Natural killer cell (primary cell): ENCODE measurements around the gene MAPK8IP2. TPM values are rescaled to one million over a fixed set of nuclear protein-coding genes. Genes with fewer than 3 reads are reported as not detected.

ENCODE experiments used
- ATAC-seq, 3 donors: fragments of 150-1000 bp in 2 of 3; fragments of 200-7000 bp in 1 of 3; cut with Tn5 transposase; 1 replicate in 1 of 3; 2 replicates in 2 of 3; pipeline ENCODE4 v1.10.0; 2021; ENCODE audit warnings: mild to moderate bottlenecking in 2 of 3, moderate library complexity in 2 of 3
- DNase-seq, 2 donors: peaks; one replicate each; pipeline versions ENCODE4 v3.0.0 to v3.0.0-alpha.2; 2013 to 2021; ENCODE audit warnings: mixed read lengths in 1 of 2
- H3K27ac ChIP-seq: one replicate; pipeline ENCODE4 v1.5.1; 2013; ENCODE audit warnings: mild to moderate bottlenecking, low read length
- H3K27me3 ChIP-seq: one replicate; pipeline ENCODE4 v1.6.1; 2013; ENCODE audit warnings: low read length; ENCODE audit not compliant: control insufficient read depth, insufficient read depth
- H3K36me3 ChIP-seq: one replicate; pipeline ENCODE4 v1.6.1; 2013; ENCODE audit warnings: low read length; ENCODE audit not compliant: control insufficient read depth, insufficient read depth
- H3K4me1 ChIP-seq: one replicate; pipeline ENCODE4 v1.6.1; 2013; ENCODE audit warnings: low read length; ENCODE audit not compliant: control insufficient read depth, insufficient read depth
- H3K4me3 ChIP-seq: one replicate; pipeline ENCODE4 v1.5.1; 2013; ENCODE audit warnings: low read length
- H3K9me3 ChIP-seq: one replicate; pipeline ENCODE4 v1.6.1; 2013; ENCODE audit warnings: low read length; ENCODE audit not compliant: control insufficient read depth, insufficient read depth
- H3K27ac Mint-ChIP-seq, 2 donors: one replicate each; pipeline ENCODE4 v1.8.0; 2022; ENCODE audit warnings: mild to moderate bottlenecking in 2 of 2, mixed read lengths in 2 of 2, moderate library complexity in 1 of 2
- H3K27me3 Mint-ChIP-seq, 2 donors: one replicate each; pipeline ENCODE4 v1.8.0; 2022; ENCODE audit warnings: low read depth in 2 of 2, mixed read lengths in 2 of 2
- H3K36me3 Mint-ChIP-seq: one replicate; pipeline ENCODE4 v1.8.0; 2022; ENCODE audit warnings: mixed read lengths
- H3K4me1 Mint-ChIP-seq, 2 donors: one replicate each; pipeline ENCODE4 v1.8.0; 2022; ENCODE audit warnings: mixed read lengths in 2 of 2
- H3K4me3 Mint-ChIP-seq: one replicate; pipeline ENCODE4 v1.8.0; 2022; ENCODE audit warnings: mild to moderate bottlenecking, moderate library complexity, mixed read lengths
- H3K9me3 Mint-ChIP-seq, 2 donors: one replicate each; pipeline ENCODE4 v1.8.0; 2022; ENCODE audit warnings: mixed read lengths in 2 of 2
- CTCF ChIP-seq: fragments of 200-600 bp; IDR thresholded peaks from one replicate; pipeline ENCODE4 v1.8.0; 2022; ENCODE audit warnings: antibody characterized with exemption
- WGBS: methylation state at CpG from one replicate; pipeline ENCODE4 v1.1.7; 2013; ENCODE audit warnings: missing lambda C conversion rate; ENCODE audit not compliant: insufficient coverage; 5-methylcytosine and 5-hydroxymethylcytosine counted together
- intact Hi-C: fragments of 100-400 bp; cut with micrococcal nuclease; formaldehyde crosslinking; loops from one replicate; pipeline ENCODE4 v1.14.2; 2022
- total RNA-seq, 4 donors: library from RNA; stranded (reverse); fragments of 120-200 nt in 1 of 4; gene quantifications; one replicate each; pipeline versions ENCODE4 v1.2.3 to v1.2.4, GENCODE V29; 2013 to 2022

MAPK8IP2 gene
- total RNA-seq, 3 donors from 2014 or later (not counting 1 experiment from before 2014, with no cell fraction given): 0.14 to 0.26 (median 0.18) TPM

GRCh38 chr22:50605002-50605612 lies 4.5 kb downstream of the MAPK8IP2 start:
- H3K4me3 Mint-ChIP-seq: no peak overlapping the region
- no peak overlapping the region for H3K4me3 ChIP-seq
- no peak overlapping the region for H3K27ac ChIP-seq
- DNase-seq: no peak
- no peak overlapping the region for H3K27ac Mint-ChIP-seq
- no peaks in the 10 kb centered on the region for H3K9me3 ChIP-seq
- no peak for ATAC-seq
- peaks cover 0 to 10% of the 10 kb centered on the region in 2 donors for H3K4me1 Mint-ChIP-seq
- whole genome bisulfite sequencing: 89% methylated on average over 17 of the region's 23 CpGs
- peaks cover 28 to 43% of the 10 kb centered on the region in 2 donors for H3K27me3 Mint-ChIP-seq
- H3K36me3 Mint-ChIP-seq: no peaks in the 10 kb centered on the region
- no peaks in the 10 kb centered on the region for H3K9me3 Mint-ChIP-seq
- H3K4me1 ChIP-seq: peaks cover 4% of the 10 kb centered on the region
- peaks cover 31% of the 10 kb centered on the region for H3K27me3 ChIP-seq
- intact Hi-C loops: no loop called here
- H3K36me3 ChIP-seq: no peaks in the 10 kb centered on the region
- no peak for TF ChIP-seq CTCF

DNA sequence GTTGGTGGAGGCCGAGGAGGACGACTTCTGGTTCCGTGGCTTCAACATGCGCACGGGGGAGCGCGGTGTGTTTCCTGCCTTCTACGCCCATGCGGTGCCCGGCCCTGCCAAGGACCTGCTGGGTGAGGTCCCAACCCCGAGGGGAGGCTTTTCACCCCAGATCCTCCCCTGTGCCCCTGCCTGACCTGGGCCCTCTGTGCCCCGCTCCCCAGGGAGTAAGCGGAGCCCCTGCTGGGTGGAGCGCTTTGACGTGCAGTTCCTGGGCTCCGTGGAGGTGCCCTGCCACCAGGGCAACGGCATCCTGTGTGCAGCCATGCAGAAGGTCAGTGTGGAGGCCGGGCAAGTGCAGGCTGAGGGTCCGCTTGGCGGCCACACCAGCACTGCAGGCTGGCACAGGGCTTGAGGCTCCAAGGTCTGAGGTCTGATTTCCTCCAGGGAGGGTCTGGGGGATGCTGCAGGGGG lies 5.1 kb downstream of the MAPK8IP2 start:
- no peak for ATAC-seq
- H3K27ac ChIP-seq: no peak overlapping the region
- Mint-ChIP-seq H3K27me3 (peaks cover 28 to 43% of the 10 kb centered on the region in 2 donors), H3K4me3 (no peak overlapping the region), H3K36me3 (no peaks in the 10 kb centered on the region), H3K27ac (no peak overlapping the region), H3K9me3 (no peaks in the 10 kb centered on the region), H3K4me1 (peaks cover 0 to 10% of the 10 kb centered on the region in 2 donors)
- intact Hi-C loops: no loop called here
- H3K9me3 ChIP-seq: no peaks in the 10 kb centered on the region
- 78% methylated on average over 20 of the region's 20 CpGs for WGBS
- no peaks in the 10 kb centered on the region for H3K36me3 ChIP-seq
- H3K27me3 ChIP-seq: peaks cover 31% of the 10 kb centered on the region
- no peak for TF ChIP-seq CTCF
- H3K4me1 ChIP-seq: peaks cover 4% of the 10 kb centered on the region
- DNase-seq: no peak
- no peak overlapping the region for H3K4me3 ChIP-seq

DNA sequence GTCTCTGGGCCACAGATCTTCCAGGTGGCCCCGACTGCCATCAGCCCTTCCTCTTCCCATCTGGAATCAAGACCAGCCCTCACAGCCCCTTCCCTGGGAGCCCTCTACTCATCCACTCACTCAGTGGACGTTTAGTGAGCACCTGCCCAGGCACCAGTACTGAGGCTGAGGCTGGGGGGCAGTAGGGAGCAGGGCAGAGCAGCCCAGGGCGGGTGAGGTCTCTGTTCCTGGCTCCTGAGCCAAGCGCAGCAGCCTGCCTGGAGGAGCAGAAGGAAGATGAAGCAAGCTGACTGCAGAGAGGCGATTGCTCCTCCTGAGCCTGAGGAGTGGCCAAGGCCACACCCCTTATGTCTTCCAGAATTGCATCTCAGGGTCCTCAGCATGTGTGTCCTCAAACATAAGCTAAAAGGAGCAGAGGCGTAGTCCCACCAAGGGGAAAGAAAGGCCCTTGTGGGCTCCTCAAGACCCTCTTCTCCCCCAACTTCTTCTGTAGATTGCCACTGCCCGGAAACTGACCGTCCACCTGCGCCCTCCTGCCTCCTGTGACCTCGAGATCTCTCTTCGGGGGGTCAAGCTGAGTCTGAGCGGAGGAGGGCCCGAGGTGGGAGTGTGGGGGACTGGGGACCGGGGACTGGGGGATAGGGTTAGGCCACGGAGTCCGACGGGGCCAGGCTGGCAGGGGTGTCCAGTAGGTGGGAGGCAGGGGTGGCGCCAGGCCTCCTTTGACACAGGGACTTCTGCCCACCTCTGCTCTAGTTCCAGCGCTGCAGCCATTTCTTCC lies 5.8 kb downstream of the MAPK8IP2 start:
- peaks cover 28% of the 10 kb centered on the region for H3K27me3 ChIP-seq
- H3K36me3 Mint-ChIP-seq: no peaks in the 10 kb centered on the region

More for the DNA sequence above, 5.8 kb downstream of the MAPK8IP2 start:
- Histone ChIP-seq H3K9me3 (no peaks in the 10 kb centered on the region), H3K4me3 (no peak overlapping the region), H3K4me1 (no peaks in the 10 kb centered on the region), H3K27ac (no peak overlapping the region), H3K36me3 (no peaks in the 10 kb centered on the region)
- TF ChIP-seq CTCF: no peak
- no peak for DNase-seq
- intact Hi-C loops: no loop called here
- Mint-ChIP-seq H3K27ac (no peak overlapping the region), H3K27me3 (peaks cover 28 to 46% of the 10 kb centered on the region in 2 donors), H3K4me1 (peaks cover 0 to 10% of the 10 kb centered on the region in 2 donors), H3K4me3 (no peak overlapping the region), H3K9me3 (no peaks in the 10 kb centered on the region)
- WGBS: 78% methylated on average over 19 of the region's 19 CpGs
- no peak for ATAC-seq
